ENCODE measurements around the gene CADM2. TPM values are rescaled to one million over a fixed set of nuclear protein-coding genes. Genes with fewer than 3 reads are reported as not detected.

The CADM2 gene
- total RNA-seq, 1 experiment from 2014 or later, result 0.64 TPM

- TF ChIP-seq, protein P1, sequence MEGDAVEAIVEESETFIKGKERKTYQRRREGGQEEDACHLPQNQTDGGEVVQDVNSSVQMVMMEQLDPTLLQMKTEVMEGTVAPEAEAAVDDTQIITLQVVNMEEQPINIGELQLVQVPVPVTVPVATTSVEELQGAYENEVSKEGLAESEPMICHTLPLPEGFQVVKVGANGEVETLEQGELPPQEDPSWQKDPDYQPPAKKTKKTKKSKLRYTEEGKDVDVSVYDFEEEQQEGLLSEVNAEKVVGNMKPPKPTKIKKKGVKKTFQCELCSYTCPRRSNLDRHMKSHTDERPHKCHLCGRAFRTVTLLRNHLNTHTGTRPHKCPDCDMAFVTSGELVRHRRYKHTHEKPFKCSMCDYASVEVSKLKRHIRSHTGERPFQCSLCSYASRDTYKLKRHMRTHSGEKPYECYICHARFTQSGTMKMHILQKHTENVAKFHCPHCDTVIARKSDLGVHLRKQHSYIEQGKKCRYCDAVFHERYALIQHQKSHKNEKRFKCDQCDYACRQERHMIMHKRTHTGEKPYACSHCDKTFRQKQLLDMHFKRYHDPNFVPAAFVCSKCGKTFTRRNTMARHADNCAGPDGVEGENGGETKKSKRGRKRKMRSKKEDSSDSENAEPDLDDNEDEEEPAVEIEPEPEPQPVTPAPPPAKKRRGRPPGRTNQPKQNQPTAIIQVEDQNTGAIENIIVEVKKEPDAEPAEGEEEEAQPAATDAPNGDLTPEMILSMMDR (IDR thresholded peaks at IDR 0.05), result no peak
- TF ChIP-seq POLR2AphosphoS5 (IDR thresholded peaks at IDR 0.05; ENCODE audit: low read depth, low read length), result no peak
- no peak for TF ChIP-seq SIN3A (IDR thresholded peaks at IDR 0.05; ENCODE audit: borderline replicate concordance, insufficient read depth, low read depth, low read length)
- TF ChIP-seq REST (IDR thresholded peaks at IDR 0.05; ENCODE audit: insufficient read depth in 1 of 2, low read depth in 2 of 2, low read length in 1 of 2), result no peak
- no peak for TF ChIP-seq TCF7L2 (IDR thresholded peaks at IDR 0.05; ENCODE audit: low read depth, low read length)
- Histone ChIP-seq H3K9me3 (ENCODE audit: control insufficient read depth, insufficient read depth, low read depth, low read length) (no peaks in the 10 kb centered on the region), H3K27ac (ENCODE audit: low read length) (no peak overlapping the region), H3K27me3 (ENCODE audit: control insufficient read depth, insufficient read depth, low read length) (no peaks in the 10 kb centered on the region), H3K36me3 (ENCODE audit: control insufficient read depth, insufficient read depth, low read length) (no peaks in the 10 kb centered on the region), H3K4me1 (ENCODE audit: control insufficient read depth, insufficient read depth, low read length) (no peaks in the 10 kb centered on the region), H3K4me3 (ENCODE audit: low read depth in 2 of 2, low read length in 2 of 2) (no peak overlapping the region)
- ATAC-seq (no peak), DNase-seq (ENCODE audit: low read depth, low spot score) (no peak)
- BruUV-seq (replicated peaks), result no TSS peak
- ChIA-PET POLR2A (no interaction called here), CTCF (no interaction called here)
- in situ Hi-C loops (cut with HindIII; ENCODE audit: low pct_unique_long_range_greater_than_20kb, low sequenced_read_pairs) (no loop called here), intact Hi-C loops (cut with micrococcal nuclease; ENCODE audit: unreplicated experiment) (no loop called here)
These were observed 21.2 kb downstream of the CADM2 start for GRCh38 chr3:84980011-84980410.

DNA sequence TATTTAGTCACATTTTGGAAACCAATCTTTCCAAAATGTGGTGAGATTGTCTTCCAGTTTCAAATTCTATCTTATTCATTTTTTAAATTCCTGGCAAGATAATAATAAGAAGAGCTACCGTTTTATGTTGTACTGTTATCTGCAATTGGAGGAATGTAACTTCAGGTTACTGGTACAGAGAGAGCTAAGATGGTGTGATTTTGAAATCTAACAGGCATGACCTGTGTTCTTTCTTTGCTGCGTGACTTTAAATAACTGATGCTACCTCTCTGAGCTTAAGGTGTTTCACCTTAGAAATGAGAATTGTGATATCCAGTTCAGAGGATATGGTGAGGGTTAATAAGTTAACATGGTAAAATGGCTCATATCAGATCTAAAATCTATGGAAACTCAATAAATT, 21.7 kb downstream of the CADM2 start:
- intact Hi-C loops (cut with micrococcal nuclease; ENCODE audit: unreplicated experiment), result no loop called here
- Histone ChIP-seq H3K9me3 (ENCODE audit: control insufficient read depth, insufficient read depth, low read depth, low read length) (no peaks in the 10 kb centered on the region), H3K4me1 (ENCODE audit: control insufficient read depth, insufficient read depth, low read length) (no peaks in the 10 kb centered on the region), H3K27ac (ENCODE audit: low read length) (no peak overlapping the region), H3K4me3 (ENCODE audit: low read depth in 2 of 2, low read length in 2 of 2) (no peak overlapping the region), H3K36me3 (ENCODE audit: control insufficient read depth, insufficient read depth, low read length) (no peaks in the 10 kb centered on the region), H3K27me3 (ENCODE audit: control insufficient read depth, insufficient read depth, low read length) (no peaks in the 10 kb centered on the region)
- TF ChIP-seq TCF7L2 (IDR thresholded peaks at IDR 0.05; ENCODE audit: low read depth, low read length), result no peak
- no TSS peak for BruUV-seq (replicated peaks)
- ChIA-PET POLR2A (no interaction called here), CTCF (no interaction called here)
- in situ Hi-C loops (cut with HindIII; ENCODE audit: low pct_unique_long_range_greater_than_20kb, low sequenced_read_pairs), result no loop called here
- DNase-seq (ENCODE audit: low read depth, low spot score) (no peak), ATAC-seq (no peak)

DNA sequence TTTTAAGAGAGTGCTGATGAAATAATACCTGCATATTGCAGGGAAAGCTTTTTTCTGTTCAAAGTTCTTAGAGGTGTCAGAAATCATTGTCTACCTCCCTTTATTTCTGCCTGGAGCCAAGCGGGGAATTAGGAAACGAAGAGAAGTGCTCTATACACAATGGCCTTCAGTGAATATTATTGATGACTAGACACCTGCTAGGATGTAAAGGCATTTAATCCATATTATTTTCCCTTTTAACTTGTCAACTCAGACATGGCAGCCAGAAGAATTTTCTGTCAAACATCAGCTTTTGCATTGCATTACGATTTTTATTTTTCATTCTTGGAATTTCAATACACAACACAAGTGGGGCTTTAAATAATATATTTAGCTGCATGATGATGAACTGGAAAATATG, 24.7 kb downstream of the CADM2 start:
- intact Hi-C loops (cut with micrococcal nuclease; ENCODE audit: unreplicated experiment) (no loop called here), in situ Hi-C loops (cut with HindIII; ENCODE audit: low pct_unique_long_range_greater_than_20kb, low sequenced_read_pairs) (no loop called here)
- ChIA-PET POLR2A (no interaction called here), CTCF (no interaction called here)
- TF ChIP-seq TCF7L2 (IDR thresholded peaks at IDR 0.05; ENCODE audit: low read depth, low read length) (no peak), REST (IDR thresholded peaks at IDR 0.05; ENCODE audit: insufficient read depth in 1 of 2, low read depth in 2 of 2, low read length in 1 of 2) (no peak), POLR2AphosphoS5 (IDR thresholded peaks at IDR 0.05; ENCODE audit: low read depth, low read length) (no peak), SIN3A (IDR thresholded peaks at IDR 0.05; ENCODE audit: borderline replicate concordance, insufficient read depth, low read depth, low read length) (no peak)
- TF ChIP-seq, protein P1 (IDR thresholded peaks at IDR 0.05), result no peak
- Histone ChIP-seq H3K27me3 (ENCODE audit: control insufficient read depth, insufficient read depth, low read length) (no peaks in the 10 kb centered on the region), H3K4me1 (ENCODE audit: control insufficient read depth, insufficient read depth, low read length) (no peaks in the 10 kb centered on the region), H3K36me3 (ENCODE audit: control insufficient read depth, insufficient read depth, low read length) (no peaks in the 10 kb centered on the region), H3K9me3 (ENCODE audit: control insufficient read depth, insufficient read depth, low read depth, low read length) (no peaks in the 10 kb centered on the region), H3K4me3 (ENCODE audit: low read depth in 2 of 2, low read length in 2 of 2) (no peak overlapping the region), H3K27ac (ENCODE audit: low read length) (no peak overlapping the region)
- DNase-seq (ENCODE audit: low read depth, low spot score) (no peak), ATAC-seq (no peak)
- no TSS peak for BruUV-seq (replicated peaks)
